ENCODE measurements around the gene CARD19.

Gene CARD19

GRCh38 chr9:93118863-93119702 is 23.1 kb downstream of the CARD19 start:
- peak overlapping the region; percentile 16 for H3K27ac ChIP-seq (ENCODE audit: low read depth, low read length)
- H3K36me3 ChIP-seq (ENCODE audit: control insufficient read depth in 5 of 5, insufficient read depth in 5 of 5, low read length in 5 of 5) = peaks cover 0 to 35% (median 22%) of the 10 kb centered on the region in 5 donors
- no peaks in the 10 kb centered on the region for H3K9me3 ChIP-seq (ENCODE audit: control insufficient read depth in 5 of 5, low read length in 5 of 5)
- H3K4me3 ChIP-seq (ENCODE audit: low read depth in 1 of 5, low read length in 5 of 5) = no peak overlapping the region
- H3K27me3 ChIP-seq (ENCODE audit: control insufficient read depth in 5 of 5, insufficient read depth in 4 of 5, low read length in 5 of 5) = no peaks in the 10 kb centered on the region
- H3K4me1 ChIP-seq (ENCODE audit: control insufficient read depth in 5 of 5, insufficient read depth in 5 of 5, low read length in 5 of 5) = peaks cover 6 to 66% (median 31%) of the 10 kb centered on the region in 5 donors
- no peak overlapping the region for H3K9ac ChIP-seq (ENCODE audit: low read length in 5 of 5)

- Histone ChIP-seq H3K9ac (ENCODE audit: low read length in 5 of 5) (peak overlapping the region in 1 of 5 donors; percentile 37), H3K36me3 (ENCODE audit: control insufficient read depth in 5 of 5, insufficient read depth in 5 of 5, low read length in 5 of 5) (peaks cover 0 to 35% (median 25%) of the 10 kb centered on the region in 5 donors), H3K9me3 (ENCODE audit: control insufficient read depth in 5 of 5, low read length in 5 of 5) (no peaks in the 10 kb centered on the region), H3K4me3 (ENCODE audit: low read depth in 1 of 5, low read length in 5 of 5) (peak overlapping the region in 1 of 5 donors; percentile 7), H3K27ac (ENCODE audit: low read depth, low read length) (peak overlapping the region; percentile 16), H3K4me1 (ENCODE audit: control insufficient read depth in 5 of 5, insufficient read depth in 5 of 5, low read length in 5 of 5) (peaks cover 6 to 64% (median 31%) of the 10 kb centered on the region in 5 donors), H3K27me3 (ENCODE audit: control insufficient read depth in 5 of 5, insufficient read depth in 4 of 5, low read length in 5 of 5) (no peaks in the 10 kb centered on the region)
These were observed 23.6 kb downstream of the CARD19 start for GRCh38 chr9:93119703-93119952.

- Histone ChIP-seq H3K27ac (ENCODE audit: low read depth, low read length) (peak overlapping the region; percentile 22), H3K9ac (ENCODE audit: low read length in 5 of 5) (peak overlapping the region in 2 of 5 donors; percentile 25 to 37)
These were observed 24.2 kb downstream of the CARD19 start for GRCh38 chr9:93119953-93120845.

GRCh38 chr9:93120846-93121315 is 24.9 kb downstream of the CARD19 start:
- Histone ChIP-seq H3K9me3 (ENCODE audit: control insufficient read depth in 5 of 5, low read length in 5 of 5) (no peaks in the 10 kb centered on the region), H3K36me3 (ENCODE audit: control insufficient read depth in 5 of 5, insufficient read depth in 5 of 5, low read length in 5 of 5) (peaks cover 0 to 48% (median 32%) of the 10 kb centered on the region in 5 donors), H3K27me3 (ENCODE audit: control insufficient read depth in 5 of 5, insufficient read depth in 4 of 5, low read length in 5 of 5) (no peaks in the 10 kb centered on the region), H3K27ac (ENCODE audit: low read depth, low read length) (peak overlapping the region; percentile 22), H3K4me3 (ENCODE audit: low read depth in 1 of 5, low read length in 5 of 5) (no peak overlapping the region), H3K9ac (ENCODE audit: low read length in 5 of 5) (no peak overlapping the region), H3K4me1 (ENCODE audit: control insufficient read depth in 5 of 5, insufficient read depth in 5 of 5, low read length in 5 of 5) (peaks cover 6 to 65% (median 31%) of the 10 kb centered on the region in 5 donors)

More at GRCh38 chr9:93119953-93120845, 24.2 kb downstream of the CARD19 start:
- no peaks in the 10 kb centered on the region for H3K27me3 ChIP-seq (ENCODE audit: control insufficient read depth in 5 of 5, insufficient read depth in 4 of 5, low read length in 5 of 5)
- no peaks in the 10 kb centered on the region for H3K9me3 ChIP-seq (ENCODE audit: control insufficient read depth in 5 of 5, low read length in 5 of 5)
- peak overlapping the region in 1 of 5 donors; percentile 7 for H3K4me3 ChIP-seq (ENCODE audit: low read depth in 1 of 5, low read length in 5 of 5)
- H3K36me3 ChIP-seq (ENCODE audit: control insufficient read depth in 5 of 5, insufficient read depth in 5 of 5, low read length in 5 of 5) = peaks cover 0 to 41% (median 28%) of the 10 kb centered on the region in 5 donors
- H3K4me1 ChIP-seq (ENCODE audit: control insufficient read depth in 5 of 5, insufficient read depth in 5 of 5, low read length in 5 of 5) = peaks cover 6 to 62% (median 31%) of the 10 kb centered on the region in 5 donors

- Histone ChIP-seq H3K4me1 (ENCODE audit: control insufficient read depth in 5 of 5, insufficient read depth in 5 of 5, low read length in 5 of 5) (peaks cover 6 to 66% (median 31%) of the 10 kb centered on the region in 5 donors), H3K36me3 (ENCODE audit: control insufficient read depth in 5 of 5, insufficient read depth in 5 of 5, low read length in 5 of 5) (peaks cover 0 to 53% (median 37%) of the 10 kb centered on the region in 5 donors), H3K27ac (ENCODE audit: low read depth, low read length) (no peak overlapping the region), H3K27me3 (ENCODE audit: control insufficient read depth in 5 of 5, insufficient read depth in 4 of 5, low read length in 5 of 5) (no peaks in the 10 kb centered on the region), H3K9me3 (ENCODE audit: control insufficient read depth in 5 of 5, low read length in 5 of 5) (no peaks in the 10 kb centered on the region), H3K4me3 (ENCODE audit: low read depth in 1 of 5, low read length in 5 of 5) (no peak overlapping the region), H3K9ac (ENCODE audit: low read length in 5 of 5) (no peak overlapping the region)
These were observed 25.6 kb downstream of the CARD19 start for GRCh38 chr9:93121316-93122241.

GRCh38 chr9:93122721-93123221 is 26.8 kb downstream of the CARD19 start:
- Histone ChIP-seq H3K36me3 (ENCODE audit: control insufficient read depth in 5 of 5, insufficient read depth in 5 of 5, low read length in 5 of 5) (peaks cover 0 to 53% (median 37%) of the 10 kb centered on the region in 5 donors), H3K9ac (ENCODE audit: low read length in 5 of 5) (no peak overlapping the region), H3K4me1 (ENCODE audit: control insufficient read depth in 5 of 5, insufficient read depth in 5 of 5, low read length in 5 of 5) (peaks cover 6 to 75% (median 42%) of the 10 kb centered on the region in 5 donors)

GRCh38 chr9:93123561-93124283 is 27.7 kb downstream of the CARD19 start:
- H3K36me3 ChIP-seq (ENCODE audit: control insufficient read depth in 5 of 5, insufficient read depth in 5 of 5, low read length in 5 of 5) = peaks cover 0 to 56% (median 37%) of the 10 kb centered on the region in 5 donors
- no peaks in the 10 kb centered on the region for H3K9me3 ChIP-seq (ENCODE audit: control insufficient read depth in 5 of 5, low read length in 5 of 5)
- H3K27ac ChIP-seq (ENCODE audit: low read depth, low read length) = no peak overlapping the region
- peaks cover 6 to 84% (median 51%) of the 10 kb centered on the region in 5 donors for H3K4me1 ChIP-seq (ENCODE audit: control insufficient read depth in 5 of 5, insufficient read depth in 5 of 5, low read length in 5 of 5)
- H3K9ac ChIP-seq (ENCODE audit: low read length in 5 of 5) = no peak overlapping the region
- H3K27me3 ChIP-seq (ENCODE audit: control insufficient read depth in 5 of 5, insufficient read depth in 4 of 5, low read length in 5 of 5) = no peaks in the 10 kb centered on the region
- H3K4me3 ChIP-seq (ENCODE audit: low read depth in 1 of 5, low read length in 5 of 5) = no peak overlapping the region

More at GRCh38 chr9:93122721-93123221, 26.8 kb downstream of the CARD19 start:
- H3K27ac ChIP-seq (ENCODE audit: low read depth, low read length) = no peak overlapping the region
- H3K27me3 ChIP-seq (ENCODE audit: control insufficient read depth in 5 of 5, insufficient read depth in 4 of 5, low read length in 5 of 5) = no peaks in the 10 kb centered on the region
- H3K9me3 ChIP-seq (ENCODE audit: control insufficient read depth in 5 of 5, low read length in 5 of 5) = no peaks in the 10 kb centered on the region
- no peak overlapping the region for H3K4me3 ChIP-seq (ENCODE audit: low read depth in 1 of 5, low read length in 5 of 5)

- Histone ChIP-seq H3K9ac (ENCODE audit: low read length in 5 of 5) (no peak overlapping the region), H3K9me3 (ENCODE audit: control insufficient read depth in 5 of 5, low read length in 5 of 5) (no peaks in the 10 kb centered on the region), H3K4me3 (ENCODE audit: low read depth in 1 of 5, low read length in 5 of 5) (no peak overlapping the region), H3K4me1 (ENCODE audit: control insufficient read depth in 5 of 5, insufficient read depth in 5 of 5, low read length in 5 of 5) (peaks cover 6 to 84% (median 53%) of the 10 kb centered on the region in 5 donors), H3K27ac (ENCODE audit: low read depth, low read length) (no peak overlapping the region), H3K36me3 (ENCODE audit: control insufficient read depth in 5 of 5, insufficient read depth in 5 of 5, low read length in 5 of 5) (peaks cover 0 to 56% (median 37%) of the 10 kb centered on the region in 5 donors), H3K27me3 (ENCODE audit: control insufficient read depth in 5 of 5, insufficient read depth in 4 of 5, low read length in 5 of 5) (no peaks in the 10 kb centered on the region)
These were observed 28.8 kb downstream of the CARD19 start for GRCh38 chr9:93124793-93125192.
